Activated CD8-positive, alpha-beta memory T cell treated with anti-CD3 and anti-CD28 coated beads, Interleukin-2, amount 50 U/mL, for 24 hours (primary cell): ENCODE measurements around the gene ADAM11.
"Not testable (repeated sequence)": the region's sequence is repeated elsewhere in the genome, so short reads cannot be mapped to it uniquely, and the experiment has no call there.

Experiments used
- DNase-seq: peaks from one replicate; pipeline ENCODE4 v3.0.0-alpha.2; 2020; ENCODE audit errors: extremely low read depth

Gene ADAM11

GRCh38 chr17:44794851-44795413 is 36.1 kb downstream of the ADAM11 start:
- no peak for DNase-seq

DNA sequence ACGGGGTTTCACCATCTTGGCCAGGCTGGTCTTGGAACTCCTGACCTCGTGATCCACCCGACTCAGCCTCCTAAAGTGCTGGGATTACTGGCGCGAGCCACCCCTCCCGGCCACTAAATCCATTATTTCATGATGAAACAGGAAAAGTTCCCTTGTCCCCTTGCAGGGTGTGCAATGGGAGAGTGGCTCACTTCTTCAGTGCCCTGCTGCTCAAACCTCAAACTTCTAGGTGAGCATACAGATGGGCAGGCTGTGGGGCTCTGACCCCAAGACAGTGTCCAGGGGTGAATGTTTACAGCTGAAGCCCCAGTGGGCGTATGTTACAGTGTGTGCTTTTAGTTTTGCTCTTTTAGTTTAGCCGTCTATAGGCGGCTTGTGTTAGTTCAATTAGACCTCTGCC is 36.6 kb downstream of the ADAM11 start:
- DNase-seq, result no peak

GRCh38 chr17:44795928-44796327 is 37.1 kb downstream of the ADAM11 start:
- DNase-seq, result no peak

- DNase-seq, result no peak
These were observed 37.9 kb downstream of the ADAM11 start for GRCh38 chr17:44796731-44797130.

- DNase-seq, result no peak
These were observed 39.0 kb downstream of the ADAM11 start for GRCh38 chr17:44797802-44798201.

GRCh38 chr17:44798356-44798755 is 39.6 kb downstream of the ADAM11 start:
- no peak for DNase-seq

DNA sequence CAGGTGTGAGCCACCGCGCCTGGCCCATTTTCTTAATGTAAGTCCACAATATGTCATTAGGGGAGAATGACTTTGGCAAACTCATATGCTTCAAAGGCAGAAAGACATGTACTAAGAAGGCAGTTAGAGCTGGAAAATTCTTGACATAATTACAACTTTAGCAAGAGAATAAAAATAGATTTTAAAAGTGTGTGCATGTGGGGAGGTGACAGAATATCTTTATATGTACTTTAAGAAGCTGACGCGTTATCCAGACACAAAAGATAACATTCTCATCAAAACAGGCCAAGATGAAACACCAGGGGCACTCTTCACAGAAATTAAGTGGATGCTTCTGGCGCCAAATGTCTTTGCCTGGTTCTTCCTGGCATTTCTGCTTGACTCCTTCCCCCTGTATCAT is 43.1 kb downstream of the ADAM11 start:
- no peak for DNase-seq

GRCh38 chr17:44804302-44805089 is 45.7 kb downstream of the ADAM11 start:
- DNase-seq, result no peak

DNA sequence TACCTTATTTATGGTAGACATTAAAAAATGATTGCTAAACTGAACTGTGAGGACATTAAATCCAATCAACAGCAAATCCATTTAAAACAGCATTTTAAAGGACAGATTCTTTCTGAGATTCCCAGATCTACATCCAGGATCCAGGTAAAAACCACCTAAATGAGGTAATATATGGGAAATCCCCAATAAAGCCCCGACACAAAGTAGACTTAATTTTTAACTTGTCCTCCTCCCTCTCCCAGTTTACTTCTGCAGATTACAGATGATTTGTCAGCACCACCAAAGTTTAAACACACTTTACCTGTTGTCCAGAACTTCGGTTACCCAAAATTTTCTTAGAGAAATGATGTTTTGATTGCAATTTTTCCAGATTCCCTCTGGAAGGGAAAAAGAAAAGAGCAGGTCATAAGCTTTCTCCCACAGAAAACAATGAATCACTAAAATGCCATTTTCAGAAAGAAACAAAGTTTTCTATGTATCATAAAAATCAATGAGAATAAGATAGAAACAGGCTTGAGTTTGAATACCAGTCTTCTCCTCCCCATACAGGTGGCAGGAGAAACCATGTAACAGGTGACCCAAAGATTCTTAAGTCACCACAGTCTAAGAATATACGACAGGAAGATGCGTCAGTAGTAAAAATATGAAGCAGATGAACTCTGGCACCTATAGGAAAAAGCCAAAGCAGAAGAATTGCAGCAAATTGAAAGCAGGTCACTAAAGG is 48.5 kb downstream of the ADAM11 start:
- no peak for DNase-seq

DNA sequence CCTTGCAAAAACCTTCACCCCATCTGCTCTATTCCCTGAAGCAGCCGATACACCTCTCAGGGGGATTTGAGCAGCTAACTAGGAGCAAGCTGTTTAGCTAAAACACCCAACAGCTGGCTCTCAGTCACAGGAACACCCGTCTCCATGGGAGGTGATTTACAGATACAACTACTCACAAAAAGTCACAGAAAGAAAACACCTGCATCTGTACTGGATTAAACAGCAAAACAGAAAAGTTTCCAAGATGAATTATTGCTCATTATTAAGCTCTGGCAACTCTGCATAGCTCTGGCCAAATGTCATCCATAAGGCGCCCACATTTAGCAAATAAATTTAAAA is 49.0 kb downstream of the ADAM11 start:
- no peak for DNase-seq

GRCh38 chr17:44808156-44808555 is 49.4 kb downstream of the ADAM11 start:
- no peak for DNase-seq

DNA sequence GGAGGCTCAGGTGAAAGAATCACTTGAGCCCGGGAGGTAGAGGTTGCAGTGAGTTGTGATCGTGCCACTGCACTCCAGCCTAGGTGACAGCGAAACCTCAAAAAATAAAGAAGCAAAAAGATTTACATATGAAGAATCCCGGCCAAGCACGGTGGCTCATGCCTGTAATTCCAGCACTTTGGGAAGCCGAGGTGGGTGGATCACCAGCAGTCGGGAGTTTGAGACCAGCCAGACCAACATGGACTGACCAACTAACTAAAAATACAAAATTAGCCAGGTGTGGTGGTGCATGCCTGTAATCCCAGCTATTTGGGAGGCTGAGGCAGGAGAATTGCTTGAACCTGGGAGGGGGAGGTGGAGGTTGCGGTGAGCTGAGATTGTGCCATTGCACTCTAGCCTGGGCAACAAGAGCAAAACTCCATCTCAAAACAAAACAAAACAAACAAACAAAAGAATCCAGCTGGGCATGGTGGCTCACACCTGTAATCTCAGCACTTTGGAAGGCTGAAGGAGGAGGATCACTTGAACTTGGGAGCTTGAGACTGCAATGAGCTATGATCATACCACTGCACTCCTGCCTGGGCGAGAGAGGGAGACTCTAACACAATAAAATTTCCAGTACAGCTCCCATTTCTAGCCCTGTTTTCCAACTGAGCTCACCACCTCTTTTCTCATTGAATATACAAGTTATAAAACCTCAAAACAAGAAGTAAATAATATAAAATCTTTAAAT is 50.0 kb downstream of the ADAM11 start:
- DNase-seq, result not testable (repeated sequence)

- no peak for DNase-seq
These were observed 53.5 kb downstream of the ADAM11 start for GRCh38 chr17:44812263-44812662.

- not testable (repeated sequence) for DNase-seq
These were observed 59.7 kb downstream of the ADAM11 start for GRCh38 chr17:44818508-44818907.

- no peak for DNase-seq
These were observed 61.9 kb downstream of the ADAM11 start for GRCh38 chr17:44820631-44821212.

DNA sequence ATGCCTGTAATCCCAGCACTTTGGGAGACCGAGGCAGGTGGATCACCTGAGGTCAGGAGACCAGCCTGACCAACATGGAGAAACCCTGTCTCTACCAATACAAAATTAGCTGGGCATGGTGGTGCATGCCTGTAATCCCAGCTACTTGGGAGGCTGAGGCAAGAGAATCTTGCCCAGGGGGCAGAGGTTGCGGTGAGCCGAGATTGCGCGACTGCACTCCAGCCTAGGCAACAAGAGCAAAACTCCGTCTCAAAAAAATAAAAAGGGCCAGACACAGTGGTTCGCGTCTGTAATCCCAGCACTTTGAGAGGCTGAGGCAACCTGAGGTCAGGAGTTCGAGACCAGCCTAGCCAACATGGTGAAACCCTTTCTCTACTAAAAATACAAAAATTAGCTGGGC is 66.4 kb downstream of the ADAM11 start:
- DNase-seq, result not testable (repeated sequence)

DNA sequence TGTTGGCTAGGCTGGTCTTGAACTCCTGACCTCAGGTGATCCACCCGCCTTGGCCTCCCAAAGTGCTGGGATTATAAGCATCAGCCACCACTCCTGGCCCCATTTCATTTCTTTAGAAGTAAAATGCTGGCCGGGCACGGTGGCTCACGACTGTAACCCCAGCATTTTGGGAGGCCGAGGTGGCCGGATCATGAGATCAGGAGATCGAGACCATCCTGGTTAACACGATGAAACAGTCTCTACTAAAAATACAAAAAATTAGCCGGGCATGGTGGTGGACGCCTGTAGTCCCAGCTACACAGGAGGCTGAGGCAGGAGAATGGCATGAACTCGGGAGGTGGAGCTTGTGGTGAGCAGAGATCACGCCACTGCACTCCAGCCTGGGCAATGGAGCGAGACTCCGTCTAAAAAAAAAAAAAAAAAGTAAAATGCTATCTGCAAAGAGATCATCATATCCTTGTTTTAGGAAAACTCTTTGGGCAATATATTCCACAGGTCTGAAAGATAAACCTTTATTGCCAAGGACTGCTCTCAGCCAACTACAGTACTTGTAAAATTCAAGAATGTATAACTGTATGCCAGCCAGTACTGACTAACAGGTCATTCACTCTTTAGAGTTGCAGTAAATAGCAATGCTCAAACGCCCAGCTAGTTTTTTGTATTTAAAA is 67.5 kb downstream of the ADAM11 start:
- no peak for DNase-seq

DNA sequence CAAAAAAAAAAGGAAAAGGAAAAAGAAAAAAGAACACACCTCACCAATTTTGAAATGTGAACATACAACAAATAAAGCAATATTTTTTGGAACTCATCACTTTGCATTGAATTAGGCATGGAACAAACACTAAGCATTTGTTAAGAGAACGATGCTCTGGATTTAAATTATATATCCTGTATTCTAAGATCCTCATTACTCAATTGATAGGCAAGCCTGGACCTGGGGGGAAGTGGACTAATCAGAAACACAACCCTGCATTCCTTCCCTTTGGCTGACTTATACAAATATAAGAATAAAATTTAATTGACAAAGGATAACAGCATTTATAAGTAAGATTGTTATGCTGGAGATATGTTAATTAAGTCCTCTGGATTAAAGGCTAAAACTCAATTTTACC is 69.1 kb downstream of the ADAM11 start:
- DNase-seq, result no peak

- DNase-seq, result no peak
These were observed 70.2 kb downstream of the ADAM11 start for GRCh38 chr17:44828919-44829522.

- no peak for DNase-seq
These were observed 71.0 kb downstream of the ADAM11 start, which contains the start of gene GJC1 for GRCh38 chr17:44829523-44830358. Gene GJC1, minus strand, starts transcription at chr17:44830287. Its CDS starts 24,470 bp downstream, at chr17:44805817.
